Hematopoietic multipotent progenitor cell treated with erythropoietin and hydrocortisone succinate and interleukin-3 and kit ligand, for 4 days (in vitro differentiated cells): ENCODE results near the gene AKT2.

Source experiments
- DNase-seq: peaks from one replicate; pipeline ENCODE4 v3.0.0-alpha.2; 2015

The AKT2 gene

DNA sequence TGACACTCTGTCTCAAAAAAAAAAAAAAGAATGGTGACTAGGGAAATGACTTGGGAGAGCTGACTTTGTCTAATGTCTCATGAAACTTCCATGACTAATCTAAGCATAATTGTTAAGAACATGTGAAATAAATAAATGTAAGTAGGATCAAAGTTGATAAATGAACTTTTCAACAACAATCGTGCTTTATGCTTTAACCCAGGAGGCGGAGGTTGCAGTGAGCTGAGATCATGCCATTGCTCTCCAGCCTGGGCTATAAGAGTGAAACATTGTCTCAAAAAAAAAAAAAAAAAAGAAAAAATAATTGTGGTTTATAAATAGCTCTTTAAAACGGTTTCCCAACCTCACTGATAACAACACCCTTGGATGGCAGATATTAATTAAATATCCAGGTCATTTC lies 12.9 kb upstream of the AKT2 start:
- DNase-seq = no peak

DNA sequence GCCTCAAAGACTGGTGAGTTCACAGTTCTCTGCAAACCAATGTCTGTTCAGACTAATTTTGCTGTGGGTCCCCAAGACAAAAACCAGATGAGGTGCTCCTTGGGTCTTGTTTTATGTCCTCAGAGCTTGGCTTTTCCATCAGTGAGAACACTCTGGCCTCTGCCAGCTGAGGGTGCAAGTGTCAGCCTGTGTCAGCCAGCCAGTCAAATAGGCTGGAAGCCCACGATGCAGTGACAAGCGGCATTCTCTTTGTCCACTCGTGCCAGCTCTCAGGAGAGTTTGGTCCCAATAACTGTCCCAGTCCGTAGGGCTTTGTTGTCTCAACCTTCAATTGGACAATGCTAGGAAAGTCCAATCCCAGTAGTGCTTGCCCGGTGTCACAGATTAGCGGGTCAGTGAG lies 9.4 kb upstream of the AKT2 start:
- DNase-seq = no peak

GRCh38 chr19:40286971-40287421 lies 1.9 kb upstream of the AKT2 start:
- DNase-seq = no peak

- DNase-seq = no peak
Measured at GRCh38 chr19:40286235-40286970, 1.3 kb upstream of the AKT2 start.

DNA sequence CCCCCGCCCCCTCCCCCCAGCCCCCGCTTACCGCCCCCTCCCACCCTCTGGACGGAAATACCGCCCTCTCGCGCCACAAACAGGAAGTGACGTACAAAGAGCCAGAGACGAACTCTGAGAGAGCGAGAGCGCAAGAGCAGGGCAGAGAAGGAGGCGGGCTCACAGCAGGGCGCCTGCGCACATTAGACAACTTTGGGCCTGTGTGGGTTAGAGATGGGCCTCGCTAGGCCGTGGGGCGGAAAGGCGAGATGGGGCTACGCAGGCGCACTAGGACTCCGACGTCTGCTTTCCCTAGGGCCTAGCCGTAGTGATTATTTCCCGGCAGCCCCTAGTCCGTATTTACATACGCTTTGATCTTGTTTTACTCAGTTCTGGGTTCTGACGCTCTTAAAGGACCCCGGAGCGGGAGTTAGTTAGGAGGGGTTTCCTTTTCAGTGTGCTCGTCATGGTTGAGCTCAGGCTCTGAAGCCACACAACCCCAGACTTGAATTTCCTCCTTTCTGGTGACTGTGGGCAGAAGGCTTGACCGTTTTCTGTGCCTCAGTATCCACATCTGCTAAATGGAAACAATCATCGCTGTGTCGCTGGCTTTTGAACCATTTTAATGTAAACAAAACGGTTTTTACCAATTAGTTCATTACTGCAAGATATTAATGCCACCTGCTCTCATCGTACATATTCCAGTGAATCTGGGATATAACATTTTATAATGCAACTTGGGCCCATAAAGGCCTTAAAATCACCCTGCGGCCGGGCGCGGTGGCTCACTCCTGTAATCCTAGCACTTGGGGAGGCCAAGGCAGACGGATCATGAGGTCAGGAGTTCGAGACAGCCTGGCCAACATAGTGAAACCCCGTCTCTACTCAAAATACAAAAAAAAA lies 449 bp upstream of the AKT2 start:
- peak; percentile 100 for DNase-seq

DNA sequence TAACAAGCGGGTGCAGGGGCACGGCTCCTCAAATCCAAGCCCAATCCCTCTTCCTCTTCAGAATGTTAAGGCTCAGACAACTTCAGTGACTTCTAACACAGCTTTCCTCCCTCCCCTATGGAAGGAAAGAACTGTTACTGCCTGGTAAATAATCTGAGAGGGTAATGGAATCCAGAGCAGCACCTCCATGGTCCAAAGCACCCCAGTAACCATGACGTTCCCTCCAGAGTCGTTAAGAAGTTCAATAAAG lies 969 bp downstream of the AKT2 start:
- no peak for DNase-seq

GRCh38 chr19:40283414-40284250 lies 1.5 kb downstream of the AKT2 start:
- DNase-seq = no peak

DNA sequence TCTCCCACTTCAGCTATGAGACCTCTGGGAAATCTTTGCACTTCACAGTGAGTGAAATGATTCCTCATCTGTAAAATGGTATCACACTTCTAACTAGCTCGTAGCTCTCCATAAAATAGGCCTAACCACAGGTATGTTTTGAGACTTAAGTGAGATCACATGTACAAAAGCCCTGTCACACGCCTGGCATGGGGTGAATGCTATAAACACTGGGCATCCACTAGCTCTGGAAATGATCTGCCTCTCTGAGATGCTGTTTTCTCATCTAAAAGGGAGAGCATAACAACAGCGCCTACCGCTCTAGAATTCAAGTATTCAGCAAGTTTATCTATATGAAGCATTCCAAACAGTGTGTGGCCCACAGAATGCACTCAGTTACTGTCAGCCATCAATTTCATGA lies 2.2 kb downstream of the AKT2 start:
- DNase-seq = no peak

- DNase-seq = no peak
Measured at GRCh38 chr19:40282209-40282580, 3.0 kb downstream of the AKT2 start.

DNA sequence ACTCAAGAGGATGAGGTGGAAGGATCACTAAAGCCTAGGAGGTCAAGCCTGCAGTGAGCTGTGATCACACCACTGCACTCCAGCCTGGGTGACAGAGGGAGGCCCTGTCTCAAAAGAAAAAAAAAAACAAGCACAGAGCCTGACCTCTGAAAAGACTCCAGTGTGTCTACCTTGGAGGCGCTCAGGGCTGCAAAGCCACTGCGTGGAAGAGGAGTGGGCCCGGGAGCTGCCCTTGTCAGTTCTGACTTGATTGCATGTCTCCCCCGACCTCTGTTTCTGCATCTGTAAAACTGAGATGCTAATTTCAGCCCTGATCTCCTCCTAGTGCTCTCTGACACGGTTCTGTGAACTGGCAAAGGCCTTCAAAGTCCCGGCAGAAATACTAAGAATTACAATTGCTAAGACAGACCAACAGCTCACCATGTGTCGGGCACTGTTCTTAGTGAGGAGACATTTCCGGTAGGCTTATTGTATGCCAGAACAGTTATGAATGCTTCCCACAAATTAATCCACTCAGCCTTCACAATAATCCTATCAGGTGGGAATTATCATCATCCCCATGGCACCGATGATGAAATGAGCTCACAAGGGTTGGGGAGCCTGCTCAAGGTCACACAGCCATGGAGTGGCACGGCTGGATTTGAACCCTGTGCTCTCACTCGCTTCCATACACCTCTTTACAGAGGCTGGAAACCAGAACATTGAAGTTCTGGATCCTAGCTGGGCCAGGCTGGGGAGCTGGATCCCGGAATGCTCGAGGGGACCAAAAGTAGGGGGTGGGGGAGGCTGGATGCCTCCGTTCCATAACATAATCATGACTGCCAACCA lies 3.5 kb downstream of the AKT2 start:
- no peak for DNase-seq

- DNase-seq = no peak
Measured at GRCh38 chr19:40280608-40281221, 4.4 kb downstream of the AKT2 start.

- peak; percentile 69 for DNase-seq
Measured at GRCh38 chr19:40279761-40280607, 5.2 kb downstream of the AKT2 start.

GRCh38 chr19:40279120-40279551 lies 6.0 kb downstream of the AKT2 start:
- DNase-seq = peak; percentile 62

- DNase-seq = no peak
Measured at GRCh38 chr19:40278361-40279035, 6.6 kb downstream of the AKT2 start.

DNA sequence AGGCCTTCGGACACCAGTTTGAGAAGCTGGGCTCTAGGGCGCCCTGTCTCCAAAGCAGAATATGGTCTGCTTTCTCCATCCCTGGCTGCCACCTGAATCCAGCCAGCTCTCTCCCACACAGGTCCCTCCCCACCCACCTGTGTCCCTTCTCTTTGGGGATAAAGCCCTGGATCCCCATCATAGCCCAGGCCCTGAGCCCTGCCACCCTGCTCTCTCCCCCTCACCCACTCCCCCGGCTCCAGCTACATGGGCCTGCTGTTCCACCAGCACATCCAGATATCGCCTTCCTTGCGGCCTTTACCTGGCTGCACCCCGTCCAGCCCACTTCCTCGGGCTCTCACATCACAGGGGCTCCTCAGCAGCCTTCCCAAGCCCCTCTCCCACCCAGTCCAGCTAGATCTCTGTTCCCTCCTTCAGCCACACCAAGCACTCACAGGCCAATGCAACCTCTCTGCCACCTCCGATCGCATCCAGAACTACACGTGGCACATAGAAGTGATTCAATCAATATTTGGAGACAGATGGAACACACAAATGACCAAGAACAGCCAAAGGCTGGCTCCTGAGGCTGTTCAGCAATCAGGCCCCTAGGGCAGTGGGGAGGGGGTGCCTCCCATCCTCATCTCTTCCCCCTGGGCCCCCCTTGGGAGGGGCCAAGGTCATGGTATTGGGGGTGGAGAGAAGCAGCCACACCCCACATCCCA lies 7.6 kb downstream of the AKT2 start:
- DNase-seq = no peak

DNA sequence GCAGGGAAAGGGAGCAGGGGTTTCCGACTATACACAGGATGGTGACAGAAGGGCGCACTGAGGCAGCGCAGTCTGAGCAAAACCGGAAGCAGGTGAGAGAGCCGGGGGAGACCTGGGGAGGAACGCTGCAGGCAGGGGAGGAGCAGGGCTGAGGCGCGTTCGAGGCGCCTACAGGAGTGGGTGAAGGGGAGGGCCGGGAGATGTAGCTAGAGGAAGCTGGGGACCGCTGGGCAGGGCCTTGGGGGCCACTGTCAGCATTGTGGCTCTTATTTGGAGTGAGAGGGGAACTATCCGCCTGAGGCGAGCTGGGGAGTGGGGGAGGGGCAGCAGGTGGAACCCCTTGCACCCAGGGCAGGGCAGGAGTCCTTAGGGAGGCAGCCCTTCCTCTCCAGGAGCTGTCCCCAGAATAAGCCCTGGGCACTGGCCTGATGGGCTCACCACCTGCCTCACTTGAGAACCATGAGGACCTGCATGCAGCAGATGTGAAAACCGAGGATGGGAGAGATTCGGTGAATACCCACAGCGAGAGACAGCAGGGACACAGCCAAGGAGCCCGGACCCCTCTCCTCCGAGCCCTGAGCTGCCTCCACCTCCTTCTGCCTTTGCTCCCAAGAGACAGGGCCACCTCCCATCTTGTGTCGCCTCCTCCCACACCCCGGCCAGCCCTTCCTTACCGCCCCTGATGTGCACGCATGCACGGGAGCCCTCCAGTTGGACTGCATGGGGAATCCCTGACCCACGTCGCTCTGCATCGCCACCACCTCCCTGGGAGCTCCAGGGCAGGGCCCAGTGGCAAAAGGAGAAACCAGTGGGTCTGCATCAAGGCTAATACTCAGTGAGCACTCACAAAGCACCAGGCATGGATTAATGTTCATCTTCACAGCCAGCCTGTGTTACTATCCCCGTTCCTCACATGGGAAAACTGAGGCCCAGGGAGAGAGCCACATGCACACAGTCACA lies 10.3 kb downstream of the AKT2 start:
- peak; percentile 71 for DNase-seq

DNA sequence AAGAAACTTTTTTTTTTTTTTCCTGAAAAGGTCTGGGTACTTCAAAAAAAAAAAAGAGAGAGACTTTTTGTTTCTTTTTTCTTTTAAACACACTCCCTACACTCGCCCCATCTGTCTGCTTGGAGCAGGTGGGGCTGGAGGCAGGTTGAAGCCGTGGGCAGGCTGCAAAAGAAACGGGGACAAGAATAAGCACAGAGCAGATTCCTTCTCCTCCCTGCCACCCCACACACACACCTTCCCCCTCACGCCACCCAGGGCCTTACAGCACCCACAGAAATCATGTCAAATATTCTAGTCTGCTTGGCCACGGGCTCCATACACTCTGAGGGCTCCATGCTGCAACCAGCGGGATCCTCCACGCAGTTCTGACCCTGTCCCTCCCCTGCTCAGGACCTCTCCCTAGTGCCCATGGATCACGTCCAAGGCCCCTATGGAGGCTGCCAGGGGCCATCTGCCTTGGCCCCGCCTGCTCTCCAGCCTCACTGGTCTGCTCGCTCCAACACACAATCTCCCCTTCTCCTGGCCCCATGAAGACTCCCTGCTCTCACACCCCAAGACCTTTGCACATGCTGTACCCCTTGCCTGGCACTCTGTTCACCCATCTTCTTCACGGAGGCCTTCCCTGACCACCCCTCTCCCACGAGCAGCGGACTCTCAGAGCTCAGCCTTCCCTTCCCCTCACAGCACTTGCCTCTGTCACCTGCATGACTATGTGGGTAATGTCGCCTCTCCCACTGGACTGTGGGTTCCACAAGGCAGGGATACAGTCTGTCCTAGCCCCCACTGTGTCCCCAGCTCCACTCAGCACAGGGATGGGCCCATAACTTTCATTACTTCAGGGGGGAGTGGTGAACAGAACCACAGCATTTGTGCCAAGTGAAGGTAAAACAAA lies 11.4 kb downstream of the AKT2 start:
- no peak for DNase-seq

- DNase-seq = no peak
Measured at GRCh38 chr19:40272261-40272660, 12.9 kb downstream of the AKT2 start.
